Activated T-cell treated with anti-CD3 and anti-CD28 coated beads for 48 hours (primary cell): ENCODE measurements around the gene C9orf78.
A peak's percentile ranks its signal among the peaks of the same experiment; 100 is the strongest.

ENCODE experiments used
- DNase-seq: peaks from one replicate; pipeline ENCODE4 v3.0.0-alpha.2; 2020; ENCODE audit warnings: low read depth

C9orf78 gene

GRCh38 chr9:129835128-129835859 is at the start of gene C9orf78, which contains the start of gene USP20:
C9orf78 (minus strand) TSS chr9:129835275; CDS start chr9:129835221, 54 bp downstream.
USP20 (plus strand) TSS chr9:129835458; CDS start chr9:129852556, 17,098 bp downstream.
- DNase-seq, result peak; percentile 98

- peak; percentile 96 for DNase-seq
Observed at GRCh38 chr9:129884220-129885017, 49.3 kb upstream of the C9orf78 start.

GRCh38 chr9:129881547-129882324 is 46.7 kb upstream of the C9orf78 start:
- no peak for DNase-seq

- DNase-seq, result no peak
Observed at GRCh38 chr9:129880654-129881546, 45.8 kb upstream of the C9orf78 start.

- no peak for DNase-seq
Observed at GRCh38 chr9:129879991-129880653, 45.0 kb upstream of the C9orf78 start.

GRCh38 chr9:129879103-129879699 is 44.1 kb upstream of the C9orf78 start:
- DNase-seq, result no peak

GRCh38 chr9:129878291-129878690 is 43.2 kb upstream of the C9orf78 start:
- no peak for DNase-seq

- DNase-seq, result no peak
Observed at GRCh38 chr9:129876815-129877214, 41.7 kb upstream of the C9orf78 start.

GRCh38 chr9:129875687-129876395 is 40.8 kb upstream of the C9orf78 start:
- DNase-seq, result no peak

GRCh38 chr9:129875181-129875611 is 40.1 kb upstream of the C9orf78 start:
- DNase-seq, result no peak

GRCh38 chr9:129874261-129875101 is 39.4 kb upstream of the C9orf78 start:
- no peak for DNase-seq

GRCh38 chr9:129873563-129874190 is 38.6 kb upstream of the C9orf78 start:
- no peak for DNase-seq

GRCh38 chr9:129871046-129871445 is 36.0 kb upstream of the C9orf78 start:
- DNase-seq, result no peak

- DNase-seq, result no peak
Observed at GRCh38 chr9:129869585-129870501, 34.8 kb upstream of the C9orf78 start.

- DNase-seq, result peak; percentile 75
Observed at GRCh38 chr9:129868872-129869486, 33.9 kb upstream of the C9orf78 start.

GRCh38 chr9:129868023-129868871 is 33.2 kb upstream of the C9orf78 start:
- no peak for DNase-seq
